IMR-90 (cell line): Measurements from ENCODE around the gene LGSN. TPM values are rescaled to one million over a fixed set of nuclear protein-coding genes. Genes with fewer than 3 reads are reported as not detected.

ENCODE experiments used
- ATAC-seq: fragments of 200-7000 bp; cut with Tn5 transposase; 2 replicates; pipeline ENCODE4 v1.9.1; 2020; ENCODE audit warnings: low read depth, mild to moderate bottlenecking, moderate library complexity
- BruUV-seq: library from RNA; stranded (reverse); fragments of 400-500 nt; replicated peaks from 2 replicates; lab custom pipeline; 2021; lab: Mats Ljungman, UMichigan
- CTCF ChIA-PET: fragments of 300-600 bp; formaldehyde crosslinking; extraction: SDS; loops from one replicate; lab custom pipeline; 2021; ENCODE audit warnings: antibody characterized with exemption; lab: Yijun Ruan, JAX
- POLR2A ChIA-PET: fragments of 300-600 bp; sonication (Branson Sonifier 250); formaldehyde crosslinking; loops from one replicate; lab custom pipeline; 2022; ENCODE audit warnings: antibody characterized with exemption; ENCODE audit not compliant: unreplicated experiment; lab: Charles Lee
- DNase-seq: peaks from one replicate; pipeline ENCODE4 v3.0.0; 2013
- H2AFZ ChIP-seq: replicated peaks from 2 replicates; pipeline ENCODE3; 2013; ENCODE audit warnings: low read length, mild to moderate bottlenecking; ENCODE audit not compliant: poor library complexity
- H2AK5ac ChIP-seq: 2 replicates; pipeline ENCODE4 v1.6.1; 2013; ENCODE audit warnings: low read depth, low read length, inconsistent platforms
- H2AK9ac ChIP-seq: replicated peaks from 2 replicates; pipeline ENCODE3; 2013; ENCODE audit warnings: mild to moderate bottlenecking, low read depth, low read length, moderate library complexity; ENCODE audit not compliant: poor library complexity
- H2BK120ac ChIP-seq: 2 replicates; pipeline ENCODE4 v1.6.1; 2013; ENCODE audit warnings: low read depth, low read length, inconsistent platforms
- H2BK15ac ChIP-seq: 3 replicates; pipeline ENCODE4 v1.6.1; 2013; ENCODE audit warnings: low read depth, low read length, inconsistent platforms
- H2BK20ac ChIP-seq: 2 replicates; pipeline ENCODE4 v1.6.1; 2013; ENCODE audit warnings: low read depth, mild to moderate bottlenecking, inconsistent platforms, low read length, moderate library complexity
- H2BK5ac ChIP-seq: 2 replicates; pipeline ENCODE4 v1.6.1; 2013; ENCODE audit warnings: mild to moderate bottlenecking, low read depth, low read length, inconsistent platforms; ENCODE audit not compliant: poor library complexity, severe bottlenecking
- H3K14ac ChIP-seq: replicated peaks from 2 replicates; pipeline ENCODE4 v1.6.1; 2013; ENCODE audit warnings: low read depth, low read length, inconsistent platforms
- H3K18ac ChIP-seq: 2 replicates; pipeline ENCODE4 v1.6.1; 2013; ENCODE audit warnings: low read depth, low read length, control low read depth
- H3K23ac ChIP-seq: 2 replicates; pipeline ENCODE4 v1.6.1; 2013; ENCODE audit warnings: low read depth, low read length, inconsistent platforms
- H3K27ac ChIP-seq: 2 replicates; pipeline ENCODE4 v1.5.1; 2013; ENCODE audit warnings: mild to moderate bottlenecking, control low read depth, low read length; ENCODE audit not compliant: insufficient read depth
- H3K27me3 ChIP-seq: 2 replicates; pipeline ENCODE4 v1.6.1; 2013; ENCODE audit warnings: low read length; ENCODE audit not compliant: control insufficient read depth, insufficient read depth
- H3K36me3 ChIP-seq: 2 replicates; pipeline ENCODE4 v1.6.1; 2013; ENCODE audit warnings: low read length, mixed read lengths; ENCODE audit not compliant: control insufficient read depth, insufficient read depth
- H3K4ac ChIP-seq: 2 replicates; pipeline ENCODE4 v1.6.1; 2013; ENCODE audit warnings: low read depth, low read length, inconsistent platforms
- H3K4me1 ChIP-seq: 2 replicates; pipeline ENCODE4 v1.6.1; 2013; ENCODE audit warnings: low read length, mixed read lengths; ENCODE audit not compliant: control insufficient read depth, insufficient read depth
- H3K4me2 ChIP-seq: 2 replicates; pipeline ENCODE4 v1.6.1; 2013; ENCODE audit warnings: low read depth, mild to moderate bottlenecking, control low read depth, low read length, moderate library complexity
- H3K4me3 ChIP-seq: 2 replicates; pipeline ENCODE4 v1.5.1; 2013; ENCODE audit warnings: low read depth, mild to moderate bottlenecking, control low read depth, low read length, moderate library complexity; ENCODE audit not compliant: insufficient read depth
- H3K56ac ChIP-seq: 2 replicates; pipeline ENCODE4 v1.6.1; 2013; ENCODE audit warnings: low read length, inconsistent platforms; ENCODE audit not compliant: insufficient read depth; ENCODE audit errors: extremely low read depth
- H3K79me1 ChIP-seq, 2 experiments: 2 replicates each; pipeline ENCODE4 v1.6.1; 2013; ENCODE audit warnings: low read length in 2 of 2, inconsistent platforms in 1 of 2, low read depth in 1 of 2
- H3K9ac ChIP-seq: 2 replicates; pipeline ENCODE4 v1.6.1; 2013; ENCODE audit warnings: low read depth, low read length, control low read depth
- H3K9me1 ChIP-seq: 2 replicates; pipeline ENCODE4 v1.6.1; 2013; ENCODE audit warnings: low read length, inconsistent platforms; ENCODE audit not compliant: insufficient read depth
- H3K9me3 ChIP-seq: 2 replicates; pipeline ENCODE4 v1.6.1; 2013; ENCODE audit warnings: low read length; ENCODE audit not compliant: control insufficient read depth, insufficient read depth
- H4K20me1 ChIP-seq: 2 replicates; pipeline ENCODE4 v1.6.1; 2013; ENCODE audit warnings: low read length, inconsistent platforms; ENCODE audit not compliant: insufficient read depth
- H4K5ac ChIP-seq: 2 replicates; pipeline ENCODE4 v1.6.1; 2013; ENCODE audit warnings: mild to moderate bottlenecking, low read depth, low read length, control low read depth
- H4K8ac ChIP-seq, 2 experiments: 2 replicates each; pipeline ENCODE4 v1.6.1; 2013; ENCODE audit warnings: low read depth in 2 of 2, low read length in 2 of 2, control low read depth in 1 of 2, inconsistent platforms in 1 of 2
- H4K91ac ChIP-seq: 2 replicates; pipeline ENCODE4 v1.6.1; 2013; ENCODE audit warnings: low read depth, low read length, inconsistent platforms; ENCODE audit not compliant: insufficient read depth
- BHLHE40 ChIP-seq: fragments of 150-350 bp; IDR thresholded peaks from 2 replicates; pipeline ENCODE4 v1.6.1; 2016; ENCODE audit warnings: mild to moderate bottlenecking, low read depth, low read length
- CEBPB ChIP-seq: IDR thresholded peaks from 2 replicates; pipeline ENCODE4 v1.6.1; 2012; ENCODE audit warnings: low read depth, low read length, improper control_type of control experiment
- CHD1 ChIP-seq: IDR thresholded peaks from 2 replicates; pipeline ENCODE4 v1.6.1; 2012; ENCODE audit warnings: low read depth, low read length, improper control_type of control experiment
- CTCF ChIP-seq: conservative IDR thresholded peaks from 2 replicates; pipeline ENCODE4 v1.5.1; 2012; ENCODE audit warnings: mild to moderate bottlenecking, low read depth, low read length, improper control_type of control experiment
- FOS ChIP-seq: fragments of 150-350 bp; IDR thresholded peaks from 2 replicates; pipeline ENCODE4 v1.6.1; 2016; ENCODE audit warnings: low read depth, low read length
- NFE2L2 ChIP-seq: fragments of 150-350 bp; IDR thresholded peaks from 2 replicates; pipeline ENCODE4 v1.6.1; 2016; ENCODE audit warnings: low read depth, mild to moderate bottlenecking, low read length
- POLR2A ChIP-seq: IDR thresholded peaks from 2 replicates; pipeline ENCODE4 v1.6.1; 2012; ENCODE audit warnings: mild to moderate bottlenecking, low read depth, low read length
- RCOR1 ChIP-seq: IDR thresholded peaks from 2 replicates; pipeline ENCODE4 v1.6.1; 2012; ENCODE audit warnings: mild to moderate bottlenecking, low read length, improper control_type of control experiment; ENCODE audit not compliant: insufficient replicate concordance
- WGBS, 2 experiments: methylation state at CpG; one replicate each; pipeline versions ENCODE4 v1.1.5 to v1.1.7; 2013; ENCODE audit warnings: missing lambda C conversion rate in 2 of 2; ENCODE audit not compliant: insufficient read length in 1 of 2; ENCODE audit errors: extremely low coverage in 2 of 2; 5-methylcytosine and 5-hydroxymethylcytosine counted together
- dilution Hi-C: fragments of 300-500 bp; cut with HindIII; formaldehyde crosslinking; loops from one replicate; pipeline ENCODE4 v1.14.3; 2018; ENCODE audit warnings: low sequenced_read_pairs; ENCODE audit not compliant: unreplicated experiment
- in situ Hi-C: fragments of 300-500 bp; cut with MboI; formaldehyde crosslinking; loops from 3 replicates; pipeline ENCODE4 v1.14.3; 2019; ENCODE audit warnings: low sequenced_read_pairs, inconsistent platforms, mixed read lengths
- intact Hi-C: fragments of 100-400 bp; cut with micrococcal nuclease; formaldehyde crosslinking; loops from 2 replicates; pipeline ENCODE4 v1.10.0; 2022
- polyA plus RNA-seq, 3 experiments: library from polyadenylated mRNA; depleted of rRNA; stranded (reverse); fragments of >200 nt; gene quantifications; 2 replicates each; pipeline ENCODE4 v1.2.3, GENCODE V29; 2012; ENCODE audit warnings: low replicate concordance in 1 of 3
- total RNA-seq: library from RNA; depleted of rRNA; stranded (reverse); fragments of >200 nt; gene quantifications from 2 replicates; pipeline ENCODE4 v1.2.3, GENCODE V29; 2012
- TF ChIP-seq, protein P1 (sequence below): fragments of 150-350 bp; IDR thresholded peaks from 2 replicates; pipeline ENCODE4 v1.6.1; 2016; ENCODE audit warnings: low read depth, mild to moderate bottlenecking, low read length, moderate library complexity, borderline replicate concordance

The LGSN gene
- total and polyA plus RNA-seq, 2 of the 4 experiments (the other 2 are of a cell fraction), result not detected

DNA sequence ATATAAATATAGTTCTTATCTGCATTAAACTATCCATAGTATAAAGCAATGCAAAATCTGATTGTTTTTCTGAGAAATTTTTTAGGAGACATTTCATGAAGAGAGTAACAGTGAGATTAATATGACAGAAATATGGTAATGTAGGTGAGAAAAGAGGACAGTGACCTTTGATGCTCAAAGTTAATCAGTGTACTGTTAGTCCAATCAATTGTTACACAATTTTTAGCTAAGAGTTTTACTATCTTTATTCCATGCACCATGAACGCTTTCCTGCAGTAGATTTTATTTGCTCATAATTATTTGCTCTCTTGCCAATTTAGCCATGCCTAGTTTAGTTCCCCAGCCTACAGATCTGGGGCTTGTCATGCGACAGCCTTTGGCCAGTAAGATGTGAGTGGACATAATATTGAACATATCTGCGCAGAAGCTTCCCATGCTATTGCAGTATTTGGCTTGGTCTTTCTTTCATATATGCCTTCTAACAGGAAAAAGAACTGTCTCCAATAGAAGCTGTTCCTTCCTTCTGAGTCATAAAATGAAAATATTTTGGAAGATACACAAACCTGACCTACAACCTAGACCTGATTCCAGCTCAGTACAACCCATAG, 69.8 kb downstream of the LGSN start:
- no peaks in the 10 kb centered on the region for H3K4me1 ChIP-seq
- intact Hi-C loops (no loop called here), in situ Hi-C loops (no loop called here), dilution Hi-C loops (no loop called here)
- ChIA-PET POLR2A (no interaction called here), CTCF (interaction anchor here (0.7 kb wide), 1 partner anchor 161 kb away, joined by 3 read pairs; no protein-coding TSS in a partner anchor)
- no peaks in the 10 kb centered on the region for H3K9me1 ChIP-seq
- H4K20me1 ChIP-seq, result no peaks in the 10 kb centered on the region
- H3K36me3 ChIP-seq, result no peaks in the 10 kb centered on the region
- no CpG with 5 or more reads among the region's 3 CpGs for WGBS, 2 experiments
- H2BK15ac ChIP-seq, result no peak overlapping the region
- no peaks in the 10 kb centered on the region for H3K9me3 ChIP-seq
- no peak overlapping the region for H2AK9ac ChIP-seq
- no peak overlapping the region for H2AFZ ChIP-seq
- no peak overlapping the region for H3K27ac ChIP-seq
- H3K23ac ChIP-seq, result no peak overlapping the region
- no peak overlapping the region for H3K18ac ChIP-seq
- no peak overlapping the region for H3K9ac ChIP-seq
- H3K4me2 ChIP-seq, result no peak overlapping the region
- H3K79me1 ChIP-seq, result no peaks in the 10 kb centered on the region
- no peak overlapping the region for H3K56ac ChIP-seq
- no peak overlapping the region for H2AK5ac ChIP-seq
- H2BK5ac ChIP-seq, result no peak overlapping the region
- H2BK20ac ChIP-seq, result no peak overlapping the region
- no peaks in the 10 kb centered on the region for H3K27me3 ChIP-seq
- TF ChIP-seq RCOR1, result no peak
- no peak for TF ChIP-seq NFE2L2
- TF ChIP-seq CEBPB, result no peak
- no peak for TF ChIP-seq CTCF
- TF ChIP-seq FOS, result no peak
- TF ChIP-seq CHD1, result no peak
- TF ChIP-seq POLR2A, result no peak
- TF ChIP-seq, protein P1, sequence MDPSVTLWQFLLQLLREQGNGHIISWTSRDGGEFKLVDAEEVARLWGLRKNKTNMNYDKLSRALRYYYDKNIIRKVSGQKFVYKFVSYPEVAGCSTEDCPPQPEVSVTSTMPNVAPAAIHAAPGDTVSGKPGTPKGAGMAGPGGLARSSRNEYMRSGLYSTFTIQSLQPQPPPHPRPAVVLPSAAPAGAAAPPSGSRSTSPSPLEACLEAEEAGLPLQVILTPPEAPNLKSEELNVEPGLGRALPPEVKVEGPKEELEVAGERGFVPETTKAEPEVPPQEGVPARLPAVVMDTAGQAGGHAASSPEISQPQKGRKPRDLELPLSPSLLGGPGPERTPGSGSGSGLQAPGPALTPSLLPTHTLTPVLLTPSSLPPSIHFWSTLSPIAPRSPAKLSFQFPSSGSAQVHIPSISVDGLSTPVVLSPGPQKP, result no peak
- TF ChIP-seq BHLHE40, result no peak
- H3K4ac ChIP-seq, result no peak overlapping the region
- ATAC-seq (no peak), DNase-seq (no peak)
- H4K5ac ChIP-seq, result no peak overlapping the region
- no peak overlapping the region for H3K14ac ChIP-seq
- H4K91ac ChIP-seq, result no peak overlapping the region
- BruUV-seq, result no TSS peak
- H2BK120ac ChIP-seq, result no peak overlapping the region
- H3K4me3 ChIP-seq, result no peak overlapping the region
- no peak overlapping the region for H4K8ac ChIP-seq
